Kidney epithelial cell (primary cell): ENCODE data around the gene PTPRJ. TPM values are rescaled to one million over a fixed set of nuclear protein-coding genes. Genes with fewer than 3 reads are reported as not detected.

Experiments
- DNase-seq: peaks from one replicate; pipeline ENCODE4 v3.0.0-alpha.2; 2010; ENCODE audit warnings: low read depth
- H3K27me3 ChIP-seq: 2 replicates; pipeline ENCODE4 v1.6.0; 2011; ENCODE audit warnings: low read length; ENCODE audit not compliant: control insufficient read depth, insufficient read depth
- H3K36me3 ChIP-seq: 2 replicates; pipeline ENCODE4 v1.5.1; 2011; ENCODE audit warnings: low read length; ENCODE audit not compliant: control insufficient read depth, insufficient read depth
- H3K4me3 ChIP-seq: 2 replicates; pipeline ENCODE4 v1.5.1; 2011; ENCODE audit warnings: low read depth, mild to moderate bottlenecking, control low read depth, low read length
- CTCF ChIP-seq: IDR thresholded peaks from 2 replicates; pipeline ENCODE4 v1.5.1; 2011; ENCODE audit warnings: mild to moderate bottlenecking, moderate library complexity, low read length, control low read depth, inconsistent platforms; ENCODE audit not compliant: insufficient read depth, poor library complexity, severe bottlenecking
- total RNA-seq: library from RNA; depleted of rRNA; stranded (reverse); fragments of >200 nt; gene quantifications from 2 replicates; pipeline ENCODE4 v1.2.3, GENCODE V29; 2015

Gene PTPRJ
- total RNA-seq, 1 donor from 2014 or later: 42.3 TPM

- TF ChIP-seq CTCF: no peak
- H3K36me3 ChIP-seq: no peaks in the 10 kb centered on the region
- no peak for DNase-seq
- no peak overlapping the region for H3K4me3 ChIP-seq
- H3K27me3 ChIP-seq: no peaks in the 10 kb centered on the region
Observed at GRCh38 chr11:48037709-48038468, 57.5 kb downstream of the PTPRJ start.

- DNase-seq: no peak
- Histone ChIP-seq H3K27me3 (no peaks in the 10 kb centered on the region), H3K36me3 (no peaks in the 10 kb centered on the region), H3K4me3 (no peak overlapping the region)
- no peak for TF ChIP-seq CTCF
Observed at GRCh38 chr11:48040830-48041444, 60.6 kb downstream of the PTPRJ start.

- Histone ChIP-seq H3K4me3 (no peak overlapping the region), H3K36me3 (no peaks in the 10 kb centered on the region), H3K27me3 (no peaks in the 10 kb centered on the region)
- DNase-seq: no peak
- TF ChIP-seq CTCF: no peak
Observed at GRCh38 chr11:48041877-48042695, 61.7 kb downstream of the PTPRJ start.

GRCh38 chr11:48043111-48043990 lies 63.0 kb downstream of the PTPRJ start:
- Histone ChIP-seq H3K27me3 (no peaks in the 10 kb centered on the region), H3K36me3 (no peaks in the 10 kb centered on the region), H3K4me3 (no peak overlapping the region)
- DNase-seq: no peak
- TF ChIP-seq CTCF: no peak

- no peak overlapping the region for H3K4me3 ChIP-seq
- no peak for TF ChIP-seq CTCF
- H3K36me3 ChIP-seq: no peaks in the 10 kb centered on the region
- H3K27me3 ChIP-seq: no peaks in the 10 kb centered on the region
- no peak for DNase-seq
Observed at GRCh38 chr11:48043991-48044512, 63.7 kb downstream of the PTPRJ start.
